Measurements from ENCODE around the gene PCED1B. TPM values are rescaled to one million over a fixed set of nuclear protein-coding genes. Genes with fewer than 3 reads are reported as not detected.

The PCED1B gene
- total and polyA plus RNA-seq, 2 experiments from 2014 or later = 5.1 to 6.6 TPM

- DNase-seq (ENCODE audit: low spot score) (no peak), ATAC-seq (no peak)
- Histone ChIP-seq H3K79me2 (replicated peaks; ENCODE audit: insufficient read depth) (no peaks in the 10 kb centered on the region), H3K4me2 (no peak overlapping the region), H3K27ac (ENCODE audit: low read depth) (no peak overlapping the region), H3K9me2 (ENCODE audit: insufficient read depth) (no peaks in the 10 kb centered on the region), H3K4me3 (no peak overlapping the region), H3K27me3 (ENCODE audit: insufficient read depth) (no peaks in the 10 kb centered on the region), H3F3A (replicated peaks; ENCODE audit: low read depth) (no peaks in the 10 kb centered on the region), H2AFZ (no peak overlapping the region), H3K36me3 (ENCODE audit: insufficient read depth) (no peaks in the 10 kb centered on the region), H4K20me1 (replicated peaks; ENCODE audit: insufficient read depth) (no peaks in the 10 kb centered on the region), H3K4me1 (ENCODE audit: insufficient read depth) (peaks cover 12% of the 10 kb centered on the region)
- TF ChIP-seq ZNF114 (CRISPR knock-in tag; IDR thresholded peaks at IDR 0.05) = no peak
- no peak for TF ChIP-seq POLR2AphosphoS5 (IDR thresholded peaks at IDR 0.05; ENCODE audit: low read depth)
- TF ChIP-seq NANOG (IDR thresholded peaks at IDR 0.05; ENCODE audit: borderline replicate concordance) = no peak
- TF ChIP-seq, protein P1, sequence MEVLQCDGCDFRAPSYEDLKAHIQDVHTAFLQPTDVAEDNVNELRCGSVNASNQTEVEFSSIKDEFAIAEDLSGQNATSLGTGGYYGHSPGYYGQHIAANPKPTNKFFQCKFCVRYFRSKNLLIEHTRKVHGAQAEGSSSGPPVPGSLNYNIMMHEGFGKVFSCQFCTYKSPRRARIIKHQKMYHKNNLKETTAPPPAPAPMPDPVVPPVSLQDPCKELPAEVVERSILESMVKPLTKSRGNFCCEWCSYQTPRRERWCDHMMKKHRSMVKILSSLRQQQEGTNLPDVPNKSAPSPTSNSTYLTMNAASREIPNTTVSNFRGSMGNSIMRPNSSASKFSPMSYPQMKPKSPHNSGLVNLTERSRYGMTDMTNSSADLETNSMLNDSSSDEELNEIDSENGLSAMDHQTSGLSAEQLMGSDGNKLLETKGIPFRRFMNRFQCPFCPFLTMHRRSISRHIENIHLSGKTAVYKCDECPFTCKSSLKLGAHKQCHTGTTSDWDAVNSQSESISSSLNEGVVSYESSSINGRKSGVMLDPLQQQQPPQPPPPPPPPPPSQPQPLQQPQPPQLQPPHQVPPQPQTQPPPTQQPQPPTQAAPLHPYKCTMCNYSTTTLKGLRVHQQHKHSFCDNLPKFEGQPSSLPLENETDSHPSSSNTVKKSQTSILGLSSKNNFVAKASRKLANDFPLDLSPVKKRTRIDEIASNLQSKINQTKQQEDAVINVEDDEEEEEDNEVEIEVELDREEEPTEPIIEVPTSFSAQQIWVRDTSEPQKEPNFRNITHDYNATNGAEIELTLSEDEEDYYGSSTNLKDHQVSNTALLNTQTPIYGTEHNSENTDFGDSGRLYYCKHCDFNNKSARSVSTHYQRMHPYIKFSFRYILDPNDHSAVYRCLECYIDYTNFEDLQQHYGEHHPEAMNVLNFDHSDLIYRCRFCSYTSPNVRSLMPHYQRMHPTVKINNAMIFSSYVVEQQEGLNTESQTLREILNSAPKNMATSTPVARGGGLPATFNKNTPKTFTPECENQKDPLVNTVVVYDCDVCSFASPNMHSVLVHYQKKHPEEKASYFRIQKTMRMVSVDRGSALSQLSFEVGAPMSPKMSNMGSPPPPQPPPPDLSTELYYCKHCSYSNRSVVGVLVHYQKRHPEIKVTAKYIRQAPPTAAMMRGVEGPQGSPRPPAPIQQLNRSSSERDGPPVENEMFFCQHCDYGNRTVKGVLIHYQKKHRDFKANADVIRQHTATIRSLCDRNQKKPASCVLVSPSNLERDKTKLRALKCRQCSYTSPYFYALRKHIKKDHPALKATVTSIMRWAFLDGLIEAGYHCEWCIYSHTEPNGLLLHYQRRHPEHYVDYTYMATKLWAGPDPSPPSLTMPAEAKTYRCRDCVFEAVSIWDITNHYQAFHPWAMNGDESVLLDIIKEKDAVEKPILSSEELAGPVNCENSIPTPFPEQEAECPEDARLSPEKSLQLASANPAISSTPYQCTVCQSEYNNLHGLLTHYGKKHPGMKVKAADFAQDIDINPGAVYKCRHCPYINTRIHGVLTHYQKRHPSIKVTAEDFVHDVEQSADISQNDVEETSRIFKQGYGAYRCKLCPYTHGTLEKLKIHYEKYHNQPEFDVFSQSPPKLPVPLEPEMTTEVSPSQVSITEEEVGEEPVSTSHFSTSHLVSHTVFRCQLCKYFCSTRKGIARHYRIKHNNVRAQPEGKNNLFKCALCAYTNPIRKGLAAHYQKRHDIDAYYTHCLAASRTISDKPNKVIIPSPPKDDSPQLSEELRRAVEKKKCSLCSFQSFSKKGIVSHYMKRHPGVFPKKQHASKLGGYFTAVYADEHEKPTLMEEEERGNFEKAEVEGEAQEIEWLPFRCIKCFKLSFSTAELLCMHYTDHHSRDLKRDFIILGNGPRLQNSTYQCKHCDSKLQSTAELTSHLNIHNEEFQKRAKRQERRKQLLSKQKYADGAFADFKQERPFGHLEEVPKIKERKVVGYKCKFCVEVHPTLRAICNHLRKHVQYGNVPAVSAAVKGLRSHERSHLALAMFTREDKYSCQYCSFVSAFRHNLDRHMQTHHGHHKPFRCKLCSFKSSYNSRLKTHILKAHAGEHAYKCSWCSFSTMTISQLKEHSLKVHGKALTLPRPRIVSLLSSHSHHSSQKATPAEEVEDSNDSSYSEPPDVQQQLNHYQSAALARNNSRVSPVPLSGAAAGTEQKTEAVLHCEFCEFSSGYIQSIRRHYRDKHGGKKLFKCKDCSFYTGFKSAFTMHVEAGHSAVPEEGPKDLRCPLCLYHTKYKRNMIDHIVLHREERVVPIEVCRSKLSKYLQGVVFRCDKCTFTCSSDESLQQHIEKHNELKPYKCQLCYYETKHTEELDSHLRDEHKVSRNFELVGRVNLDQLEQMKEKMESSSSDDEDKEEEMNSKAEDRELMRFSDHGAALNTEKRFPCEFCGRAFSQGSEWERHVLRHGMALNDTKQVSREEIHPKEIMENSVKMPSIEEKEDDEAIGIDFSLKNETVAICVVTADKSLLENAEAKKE (CRISPR knock-in tag; IDR thresholded peaks at IDR 0.05) = no peak
- TF ChIP-seq EZH2 (IDR thresholded peaks at IDR 0.05; ENCODE audit: low read depth, unreplicated experiment) = no peak
- TF ChIP-seq, protein P2, sequence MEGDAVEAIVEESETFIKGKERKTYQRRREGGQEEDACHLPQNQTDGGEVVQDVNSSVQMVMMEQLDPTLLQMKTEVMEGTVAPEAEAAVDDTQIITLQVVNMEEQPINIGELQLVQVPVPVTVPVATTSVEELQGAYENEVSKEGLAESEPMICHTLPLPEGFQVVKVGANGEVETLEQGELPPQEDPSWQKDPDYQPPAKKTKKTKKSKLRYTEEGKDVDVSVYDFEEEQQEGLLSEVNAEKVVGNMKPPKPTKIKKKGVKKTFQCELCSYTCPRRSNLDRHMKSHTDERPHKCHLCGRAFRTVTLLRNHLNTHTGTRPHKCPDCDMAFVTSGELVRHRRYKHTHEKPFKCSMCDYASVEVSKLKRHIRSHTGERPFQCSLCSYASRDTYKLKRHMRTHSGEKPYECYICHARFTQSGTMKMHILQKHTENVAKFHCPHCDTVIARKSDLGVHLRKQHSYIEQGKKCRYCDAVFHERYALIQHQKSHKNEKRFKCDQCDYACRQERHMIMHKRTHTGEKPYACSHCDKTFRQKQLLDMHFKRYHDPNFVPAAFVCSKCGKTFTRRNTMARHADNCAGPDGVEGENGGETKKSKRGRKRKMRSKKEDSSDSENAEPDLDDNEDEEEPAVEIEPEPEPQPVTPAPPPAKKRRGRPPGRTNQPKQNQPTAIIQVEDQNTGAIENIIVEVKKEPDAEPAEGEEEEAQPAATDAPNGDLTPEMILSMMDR (conservative IDR thresholded peaks at IDR 0.05; ENCODE audit: low read depth in 2 of 2) = no peak
- no peak for TF ChIP-seq EZH2phosphoT487 (IDR thresholded peaks at IDR 0.05; ENCODE audit: unreplicated experiment)
- no peak for TF ChIP-seq STAT1 (IDR thresholded peaks at IDR 0.05; ENCODE audit: unreplicated experiment)
- TF ChIP-seq ZNF331 (CRISPR knock-in tag; IDR thresholded peaks at IDR 0.05; ENCODE audit: low read depth) = no peak
- TF ChIP-seq, protein P3, sequence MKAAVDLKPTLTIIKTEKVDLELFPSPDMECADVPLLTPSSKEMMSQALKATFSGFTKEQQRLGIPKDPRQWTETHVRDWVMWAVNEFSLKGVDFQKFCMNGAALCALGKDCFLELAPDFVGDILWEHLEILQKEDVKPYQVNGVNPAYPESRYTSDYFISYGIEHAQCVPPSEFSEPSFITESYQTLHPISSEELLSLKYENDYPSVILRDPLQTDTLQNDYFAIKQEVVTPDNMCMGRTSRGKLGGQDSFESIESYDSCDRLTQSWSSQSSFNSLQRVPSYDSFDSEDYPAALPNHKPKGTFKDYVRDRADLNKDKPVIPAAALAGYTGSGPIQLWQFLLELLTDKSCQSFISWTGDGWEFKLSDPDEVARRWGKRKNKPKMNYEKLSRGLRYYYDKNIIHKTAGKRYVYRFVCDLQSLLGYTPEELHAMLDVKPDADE (IDR thresholded peaks at IDR 0.05) = no peak
- TF ChIP-seq CREB1 (CRISPR knock-in tag; IDR thresholded peaks at IDR 0.05; ENCODE audit: low read depth) = no peak
- TF ChIP-seq JUNB (IDR thresholded peaks at IDR 0.05; ENCODE audit: unreplicated experiment) = no peak
- TF ChIP-seq, protein P4, sequence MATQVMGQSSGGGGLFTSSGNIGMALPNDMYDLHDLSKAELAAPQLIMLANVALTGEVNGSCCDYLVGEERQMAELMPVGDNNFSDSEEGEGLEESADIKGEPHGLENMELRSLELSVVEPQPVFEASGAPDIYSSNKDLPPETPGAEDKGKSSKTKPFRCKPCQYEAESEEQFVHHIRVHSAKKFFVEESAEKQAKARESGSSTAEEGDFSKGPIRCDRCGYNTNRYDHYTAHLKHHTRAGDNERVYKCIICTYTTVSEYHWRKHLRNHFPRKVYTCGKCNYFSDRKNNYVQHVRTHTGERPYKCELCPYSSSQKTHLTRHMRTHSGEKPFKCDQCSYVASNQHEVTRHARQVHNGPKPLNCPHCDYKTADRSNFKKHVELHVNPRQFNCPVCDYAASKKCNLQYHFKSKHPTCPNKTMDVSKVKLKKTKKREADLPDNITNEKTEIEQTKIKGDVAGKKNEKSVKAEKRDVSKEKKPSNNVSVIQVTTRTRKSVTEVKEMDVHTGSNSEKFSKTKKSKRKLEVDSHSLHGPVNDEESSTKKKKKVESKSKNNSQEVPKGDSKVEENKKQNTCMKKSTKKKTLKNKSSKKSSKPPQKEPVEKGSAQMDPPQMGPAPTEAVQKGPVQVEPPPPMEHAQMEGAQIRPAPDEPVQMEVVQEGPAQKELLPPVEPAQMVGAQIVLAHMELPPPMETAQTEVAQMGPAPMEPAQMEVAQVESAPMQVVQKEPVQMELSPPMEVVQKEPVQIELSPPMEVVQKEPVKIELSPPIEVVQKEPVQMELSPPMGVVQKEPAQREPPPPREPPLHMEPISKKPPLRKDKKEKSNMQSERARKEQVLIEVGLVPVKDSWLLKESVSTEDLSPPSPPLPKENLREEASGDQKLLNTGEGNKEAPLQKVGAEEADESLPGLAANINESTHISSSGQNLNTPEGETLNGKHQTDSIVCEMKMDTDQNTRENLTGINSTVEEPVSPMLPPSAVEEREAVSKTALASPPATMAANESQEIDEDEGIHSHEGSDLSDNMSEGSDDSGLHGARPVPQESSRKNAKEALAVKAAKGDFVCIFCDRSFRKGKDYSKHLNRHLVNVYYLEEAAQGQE (IDR thresholded peaks at IDR 0.05; ENCODE audit: unreplicated experiment) = no peak
- Mint-ChIP-seq H3K9me3 (no peaks in the 10 kb centered on the region), H3K36me3 (ENCODE audit: low read depth) (no peaks in the 10 kb centered on the region), H3K4me1 (peaks cover 11% of the 10 kb centered on the region; the same call in 2 of the 3 replicates), H3K4me3 (no peak overlapping the region), H3K27ac (no peak overlapping the region), H3K27me3 (ENCODE audit: insufficient read depth, low read depth, poor library complexity) (no peaks in the 10 kb centered on the region)
Observed at GRCh38 chr12:47091009-47091408, 11.6 kb downstream of the PCED1B start.

All from GM23338 (cell line).